Activated gamma-delta T cell (primary cell): ENCODE data around the gene MUS81.
"Not testable (repeated sequence)": the region's sequence is repeated elsewhere in the genome, so short reads cannot be mapped to it uniquely, and the experiment has no call there.

Source experiments
- DNase-seq: peaks from one replicate; lab custom pipeline; 2025; lab: John Stamatoyannopoulos, UW

Gene MUS81

GRCh38 chr11:65847746-65848145 lies 12.5 kb upstream of the MUS81 start:
- no peak for DNase-seq

GRCh38 chr11:65848693-65849092 lies 11.5 kb upstream of the MUS81 start:
- not testable (repeated sequence) for DNase-seq

DNA sequence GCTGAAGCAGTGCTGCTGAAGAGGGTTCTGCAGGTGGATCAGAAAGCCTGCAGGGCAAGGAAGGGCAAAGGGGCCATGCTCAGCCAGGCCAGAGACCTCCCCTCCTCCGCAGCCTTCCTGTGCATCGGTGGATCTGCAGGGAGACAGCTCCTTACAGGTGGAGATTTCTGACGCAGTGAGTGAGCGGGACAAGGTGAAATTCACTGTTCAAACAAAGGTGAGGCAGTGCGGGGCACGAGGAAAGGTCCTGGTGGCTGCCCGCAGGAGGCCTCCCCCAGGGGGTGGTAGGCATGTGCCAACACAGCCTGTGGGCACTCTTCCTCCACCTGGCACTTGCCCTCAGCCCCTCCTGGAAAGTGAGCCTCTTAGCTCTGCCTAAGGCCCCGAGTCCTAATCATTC lies 10.9 kb upstream of the MUS81 start:
- DNase-seq, result no peak

DNA sequence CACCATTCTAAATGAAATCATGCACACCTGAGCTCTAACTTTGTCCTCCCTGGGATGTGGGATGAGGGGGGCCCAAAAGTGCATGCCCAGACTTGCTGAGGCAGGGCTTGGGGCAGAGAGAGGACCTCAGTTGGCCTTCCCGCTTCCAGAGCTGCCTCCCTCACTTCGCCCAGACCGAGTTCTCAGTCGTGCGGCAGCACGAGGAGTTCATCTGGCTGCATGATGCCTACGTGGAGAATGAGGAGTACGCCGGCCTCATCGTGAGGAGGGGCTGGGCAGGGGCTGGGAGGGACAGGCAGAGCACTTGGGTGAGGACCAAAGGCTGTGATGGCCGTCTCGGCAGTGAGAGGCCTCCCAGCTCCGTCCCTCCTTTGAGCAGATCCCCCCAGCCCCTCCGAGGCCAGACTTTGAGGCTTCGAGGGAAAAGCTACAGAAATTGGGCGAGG lies 10.4 kb upstream of the MUS81 start:
- no peak for DNase-seq

- DNase-seq, result no peak
Observed at GRCh38 chr11:65850217-65851082, 9.8 kb upstream of the MUS81 start.

DNA sequence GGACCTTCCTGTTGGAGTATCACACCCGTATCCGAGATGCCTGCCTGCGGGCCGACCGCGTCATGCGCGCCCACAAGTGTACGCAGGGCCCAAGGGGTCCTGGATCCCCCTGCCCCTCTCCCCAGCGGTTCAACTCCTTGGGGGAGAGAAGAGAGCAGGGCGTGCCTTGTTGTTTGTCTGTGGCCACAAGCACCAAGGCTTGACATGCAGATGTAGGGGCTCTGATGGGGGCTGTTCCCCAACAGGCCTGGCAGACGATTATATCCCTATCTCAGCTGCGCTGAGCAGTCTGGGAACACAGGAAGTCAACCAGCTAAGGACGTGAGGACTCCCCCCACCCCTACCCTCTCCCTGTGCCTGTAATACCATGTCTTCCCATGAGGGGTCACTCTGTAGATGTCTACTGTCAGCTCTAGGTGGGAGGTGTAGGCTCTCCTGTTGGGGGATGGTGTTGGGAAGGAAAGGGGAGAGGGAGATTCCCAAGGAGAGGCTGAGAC lies 9.1 kb upstream of the MUS81 start:
- DNase-seq, result no peak

- no peak for DNase-seq
Observed at GRCh38 chr11:65851811-65852507, 8.3 kb upstream of the MUS81 start.

GRCh38 chr11:65852508-65853245 lies 7.6 kb upstream of the MUS81 start:
- no peak for DNase-seq

GRCh38 chr11:65853246-65853979 lies 6.8 kb upstream of the MUS81 start:
- no peak for DNase-seq

GRCh38 chr11:65854161-65854592 lies 6.1 kb upstream of the MUS81 start:
- DNase-seq, result no peak

GRCh38 chr11:65854852-65855837 lies 5.1 kb upstream of the MUS81 start:
- DNase-seq, result no peak

DNA sequence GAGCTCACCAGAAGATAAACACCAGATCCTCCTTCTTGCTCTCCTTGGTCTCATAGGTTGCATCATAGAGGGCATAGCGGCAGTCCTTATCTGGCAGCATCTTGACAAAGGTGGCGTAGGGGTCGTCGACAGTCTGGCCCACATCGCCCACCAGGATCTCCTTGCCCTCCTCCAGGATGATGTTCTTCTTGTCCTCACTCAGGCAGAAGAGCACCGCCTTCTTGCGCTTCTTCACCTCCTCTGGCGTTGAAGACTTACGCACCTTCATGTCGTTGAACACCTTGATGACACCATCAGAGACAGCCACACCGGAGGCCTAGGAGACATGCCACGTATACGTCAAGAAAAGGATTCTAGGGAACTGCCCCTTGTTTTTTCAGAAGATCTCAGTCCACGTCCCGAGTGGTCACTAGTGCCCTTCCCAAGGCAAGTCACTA lies 4.3 kb upstream of the MUS81 start:
- no peak for DNase-seq

DNA sequence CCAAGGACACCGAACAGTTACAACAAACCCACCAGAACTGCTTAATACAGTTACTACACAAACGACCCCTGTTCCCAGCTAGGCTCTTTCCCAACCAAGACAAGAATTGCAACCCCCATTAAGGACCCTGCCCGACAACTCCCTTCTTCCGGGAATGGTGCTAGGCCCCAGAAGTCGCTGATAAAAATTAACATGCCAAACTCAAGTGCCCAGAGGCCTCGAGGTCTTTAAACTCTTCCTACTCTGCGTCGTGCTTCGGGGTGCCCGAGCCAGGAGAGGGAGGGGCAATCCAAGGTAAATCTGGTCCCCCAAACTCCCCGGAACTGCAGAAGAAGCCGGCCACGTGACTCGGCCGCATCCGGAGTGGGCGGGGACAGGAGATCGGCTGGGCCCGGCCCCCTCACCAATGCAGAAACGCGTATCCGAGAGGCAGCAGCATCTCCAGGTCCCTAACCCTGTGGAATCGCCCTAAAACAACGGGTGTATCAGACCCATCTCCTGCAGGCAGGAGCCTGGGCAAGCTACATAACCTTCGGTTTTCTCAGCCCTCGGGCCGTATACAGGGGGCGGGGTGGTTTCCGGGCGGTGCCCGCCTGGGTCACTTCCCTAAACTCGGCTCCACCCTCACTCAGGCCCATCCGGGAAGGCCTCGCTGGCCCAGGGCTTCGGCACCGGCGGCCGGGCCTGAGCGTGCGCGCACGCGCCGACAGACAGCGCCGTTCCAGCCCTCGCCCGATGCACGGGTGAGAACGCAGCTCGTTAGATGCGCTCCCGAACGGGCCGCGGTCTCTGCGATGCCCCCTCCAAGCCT lies 3.3 kb upstream of the MUS81 start:
- DNase-seq, result peak; percentile 73

DNA sequence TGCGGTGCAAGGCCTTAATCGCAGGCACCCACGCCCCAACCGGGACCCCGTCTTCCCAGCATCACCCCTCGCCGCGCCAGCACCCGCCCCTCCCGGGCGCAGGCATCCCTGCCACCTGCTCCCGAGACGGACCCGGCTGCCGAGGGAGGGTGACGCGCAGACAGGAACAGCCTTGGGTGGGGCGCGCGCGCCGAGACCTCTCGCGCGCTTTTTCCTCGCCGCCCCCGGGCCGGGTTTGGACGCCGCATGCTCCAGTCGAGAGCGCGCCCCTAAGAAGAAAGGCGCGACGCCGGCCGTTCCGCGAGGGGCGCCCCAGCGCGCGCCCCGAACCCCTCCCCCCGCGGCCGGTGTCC lies 2.8 kb upstream of the MUS81 start:
- peak; percentile 60 for DNase-seq

DNA sequence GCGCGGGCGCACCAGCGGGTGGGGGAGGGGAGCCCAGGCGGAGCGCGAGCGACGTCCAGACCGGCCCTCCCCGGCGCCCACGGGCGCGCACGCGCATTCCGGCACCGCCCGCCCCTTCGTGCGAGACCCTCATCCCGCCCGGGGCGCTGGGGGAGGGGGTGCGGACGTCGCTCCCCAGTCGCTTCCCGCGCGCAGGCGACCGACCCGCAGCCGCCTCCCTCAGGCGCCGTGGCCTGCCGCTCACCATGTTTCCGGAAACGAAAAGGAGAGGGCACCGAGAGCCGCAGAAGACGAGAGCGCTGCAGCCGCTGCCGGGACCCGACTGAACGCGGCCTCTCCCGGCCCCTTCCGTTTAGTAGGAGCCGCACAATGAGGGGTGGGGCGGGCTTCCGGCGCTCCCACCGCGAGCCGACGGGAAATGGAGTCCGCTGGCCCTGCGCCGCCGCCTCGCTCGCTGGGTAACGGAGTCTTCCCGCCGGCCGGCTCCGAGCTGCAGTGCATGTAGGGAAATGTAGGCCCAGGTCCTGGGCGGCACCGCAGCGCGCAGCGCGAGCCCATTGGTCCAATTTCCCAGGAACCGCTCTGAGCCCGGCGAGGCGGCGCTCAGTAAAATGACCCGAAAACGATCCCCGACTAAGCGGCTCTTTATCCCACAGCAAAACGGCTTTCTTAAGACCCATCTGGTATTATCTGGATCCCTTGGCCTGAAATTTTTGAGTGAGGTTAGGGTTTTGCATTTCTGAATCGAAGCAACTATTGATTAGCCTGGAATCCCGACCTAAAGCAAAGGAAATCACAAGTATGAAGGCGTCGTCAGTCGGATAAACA lies 2.2 kb upstream of the MUS81 start, which contains the start of gene CFL1:
Gene CFL1, minus strand, starts transcription at position 328 of the 828 bp plus-strand sequence. Its CDS starts 81 bp downstream, at position 247.
- DNase-seq, result peak; percentile 98

DNA sequence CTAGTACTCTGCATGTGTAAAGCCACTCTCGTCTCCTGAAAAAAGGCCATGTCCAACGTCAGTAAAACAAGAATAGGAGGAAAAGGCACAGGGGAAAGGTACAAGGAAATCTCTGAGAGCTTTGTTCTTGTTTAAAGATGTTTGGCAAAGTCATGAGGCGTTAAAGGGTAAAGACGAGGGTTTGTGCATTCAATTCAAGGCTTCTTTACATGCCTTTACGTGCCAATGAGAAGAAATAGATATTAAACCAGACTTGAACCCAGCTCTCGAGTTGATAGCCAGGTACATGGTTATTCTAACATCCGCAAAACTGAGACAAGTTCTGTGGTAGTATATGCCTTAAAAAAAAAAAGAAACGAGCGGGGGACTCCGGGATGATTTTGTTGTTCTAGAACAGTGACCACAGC lies 1.5 kb upstream of the MUS81 start:
- DNase-seq, result no peak

- DNase-seq, result peak; percentile 96
Observed at GRCh38 chr11:65859095-65859811, 980 bp upstream of the MUS81 start.

DNA sequence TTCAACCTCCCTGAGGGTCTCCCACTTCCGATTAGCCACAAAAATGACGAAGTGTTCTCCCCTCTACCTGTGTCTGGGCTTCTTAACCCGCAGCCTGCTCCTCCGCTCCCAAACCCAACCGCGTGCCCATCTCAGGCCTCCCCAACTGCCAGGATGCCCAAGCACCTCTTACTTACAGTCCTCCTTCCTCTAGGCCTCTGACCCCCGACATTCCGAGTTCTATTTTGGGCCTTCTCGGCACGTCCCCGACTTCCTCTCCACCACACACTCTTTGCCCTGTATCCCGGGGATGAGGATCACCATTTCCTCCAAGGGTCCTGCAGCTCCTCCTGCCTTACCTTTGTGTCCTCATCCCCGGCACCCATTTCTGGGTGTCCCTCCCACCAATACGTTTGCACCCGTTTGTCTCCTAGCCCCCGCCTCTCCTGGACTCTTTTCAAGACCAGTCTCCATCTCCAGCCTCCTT lies 388 bp upstream of the MUS81 start:
- no peak for DNase-seq
